HG02571 (cell line): ENCODE measurements around the gene EYA2.
"Not testable (repeated sequence)": the region's sequence is repeated elsewhere in the genome, so short reads cannot be mapped to it uniquely, and the experiment has no call there.

Source experiments
- ATAC-seq: cut with Tn5 transposase; IDR thresholded peaks from one replicate; pipeline ENCODE4 v1.9.1; 2021; ENCODE audit warnings: mild to moderate bottlenecking, moderate library complexity; ENCODE audit not compliant: unreplicated experiment

The EYA2 gene

DNA sequence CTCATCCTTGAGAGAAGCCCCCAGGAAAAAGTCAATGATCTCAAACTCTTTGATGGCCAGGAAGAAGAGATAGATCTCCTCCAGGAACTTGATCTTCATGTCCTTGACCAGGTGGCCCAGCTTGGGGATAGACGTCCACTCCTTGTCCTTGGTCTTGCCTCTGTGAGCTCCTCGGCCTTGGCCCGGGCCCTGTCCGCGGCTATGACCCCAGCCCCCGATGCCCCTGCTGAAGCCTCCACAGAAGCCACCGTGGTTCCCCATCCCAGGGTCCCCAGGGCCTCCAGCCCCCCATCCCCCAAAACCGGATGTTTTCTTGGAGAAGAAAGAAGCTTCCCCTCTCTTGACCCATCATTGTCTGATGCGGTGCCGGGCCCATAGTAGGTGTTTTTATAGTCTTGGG, 266.8 kb downstream of the EYA2 start:
- no peak for ATAC-seq

DNA sequence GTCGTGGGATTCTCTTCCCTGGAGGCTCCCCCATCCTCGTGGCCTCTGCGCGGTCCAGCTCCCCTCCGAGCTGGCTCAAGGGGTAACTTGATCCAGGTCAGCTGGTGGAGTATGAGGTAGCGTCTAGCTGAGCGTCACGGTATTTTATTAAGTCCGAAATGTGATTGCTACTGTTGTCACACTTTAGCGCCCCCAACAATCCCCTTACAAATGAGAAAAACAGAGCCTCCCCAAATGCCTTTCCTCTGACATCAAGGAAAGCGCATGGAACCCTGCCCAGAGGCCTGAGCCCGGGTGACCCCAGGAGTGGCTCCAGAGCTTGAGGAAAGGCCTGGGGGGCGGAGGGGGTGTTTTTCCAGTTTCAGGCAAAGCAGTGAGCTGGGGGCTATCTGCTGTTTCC, 269.5 kb downstream of the EYA2 start:
- ATAC-seq = no peak

DNA sequence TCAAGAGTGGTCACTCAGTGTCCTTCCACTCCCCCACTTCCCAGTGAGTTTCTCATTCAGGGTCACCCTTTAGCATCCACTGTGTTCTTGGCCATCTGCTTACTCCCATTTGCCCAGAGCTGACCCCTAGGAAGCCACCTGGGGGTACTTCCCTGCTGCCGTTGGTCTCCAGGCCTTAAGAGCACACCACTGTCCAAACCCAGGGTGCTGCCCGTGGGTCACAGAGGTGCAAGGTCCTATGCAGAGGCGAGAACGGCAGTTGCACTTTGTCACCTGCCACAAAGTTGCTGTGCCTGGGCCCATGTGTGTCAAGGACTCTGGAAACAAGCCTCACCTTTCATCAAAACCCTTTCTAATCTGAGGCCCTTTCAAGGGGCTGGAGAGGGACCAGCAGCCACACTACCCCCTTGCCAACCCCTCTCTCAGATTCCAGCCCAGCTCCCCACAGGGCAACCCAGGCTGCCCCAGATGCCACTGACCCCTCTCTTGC, 270.8 kb downstream of the EYA2 start:
- no peak for ATAC-seq

DNA sequence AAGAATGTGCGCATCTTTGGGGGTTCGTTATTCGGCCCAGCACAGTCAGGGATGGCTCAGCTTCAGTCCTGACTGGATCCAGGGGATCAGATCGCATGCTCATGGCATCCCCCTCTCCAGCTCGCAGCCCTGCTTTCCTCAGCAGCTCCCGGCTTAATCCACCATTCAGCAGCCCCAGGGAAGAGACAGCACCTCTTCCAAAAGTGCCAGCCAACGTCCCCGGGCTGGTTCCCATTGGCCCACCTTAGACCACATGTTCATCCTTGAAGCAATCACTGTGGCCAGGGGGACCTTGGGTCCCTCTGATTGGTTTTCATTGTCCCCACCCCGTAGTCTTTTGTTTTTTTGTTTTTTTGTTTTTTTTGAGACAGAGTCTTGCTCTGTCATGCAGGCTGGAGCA, 273.2 kb downstream of the EYA2 start:
- ATAC-seq = no peak

DNA sequence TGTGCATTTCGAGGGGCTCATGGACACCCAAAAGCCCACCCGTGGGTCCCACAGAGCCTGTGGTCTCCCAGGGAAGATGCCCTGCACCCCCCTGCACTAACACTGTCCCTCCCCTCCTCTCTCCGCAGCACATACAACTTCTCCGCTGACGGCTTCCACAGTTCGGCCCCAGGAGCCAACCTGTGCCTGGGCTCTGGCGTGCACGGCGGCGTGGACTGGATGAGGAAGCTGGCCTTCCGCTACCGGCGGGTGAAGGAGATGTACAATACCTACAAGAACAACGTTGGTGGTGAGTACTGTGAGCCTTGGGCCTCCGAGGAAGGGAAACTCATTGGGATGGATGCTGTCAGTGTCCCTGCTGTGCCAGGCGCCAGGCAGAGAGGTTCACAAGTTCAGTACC, 277.9 kb downstream of the EYA2 start:
- no peak for ATAC-seq

DNA sequence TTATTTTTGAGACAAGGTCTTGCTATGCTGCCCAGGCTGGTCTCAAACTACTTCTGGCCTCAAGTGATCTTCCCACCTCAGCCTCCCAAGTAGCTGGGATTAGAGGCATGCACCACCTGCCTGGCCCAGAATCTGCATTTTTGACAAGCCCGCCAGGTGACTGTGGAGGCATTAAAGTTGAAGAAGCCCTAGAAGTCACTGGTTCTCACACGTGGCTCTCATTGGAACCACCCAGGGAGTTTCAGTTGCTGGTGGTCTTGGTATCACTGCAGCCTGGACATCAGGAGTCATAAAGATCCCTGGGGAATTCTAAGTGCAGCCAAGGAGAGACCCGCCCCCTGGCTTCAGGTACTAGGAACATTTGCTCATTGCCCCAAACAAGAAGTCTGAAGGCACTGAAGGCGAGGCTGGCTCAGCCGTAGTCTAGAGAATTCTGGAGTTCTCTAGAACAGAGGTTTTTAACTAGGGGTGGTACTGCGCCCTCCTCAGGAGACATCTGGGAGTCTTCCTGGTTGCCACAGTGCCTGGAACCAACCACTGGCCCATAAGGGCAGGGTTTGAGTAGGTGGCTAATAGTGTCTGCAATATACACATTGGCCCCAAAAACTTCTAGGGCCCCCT, 279.1 kb downstream of the EYA2 start:
- ATAC-seq = no peak

DNA sequence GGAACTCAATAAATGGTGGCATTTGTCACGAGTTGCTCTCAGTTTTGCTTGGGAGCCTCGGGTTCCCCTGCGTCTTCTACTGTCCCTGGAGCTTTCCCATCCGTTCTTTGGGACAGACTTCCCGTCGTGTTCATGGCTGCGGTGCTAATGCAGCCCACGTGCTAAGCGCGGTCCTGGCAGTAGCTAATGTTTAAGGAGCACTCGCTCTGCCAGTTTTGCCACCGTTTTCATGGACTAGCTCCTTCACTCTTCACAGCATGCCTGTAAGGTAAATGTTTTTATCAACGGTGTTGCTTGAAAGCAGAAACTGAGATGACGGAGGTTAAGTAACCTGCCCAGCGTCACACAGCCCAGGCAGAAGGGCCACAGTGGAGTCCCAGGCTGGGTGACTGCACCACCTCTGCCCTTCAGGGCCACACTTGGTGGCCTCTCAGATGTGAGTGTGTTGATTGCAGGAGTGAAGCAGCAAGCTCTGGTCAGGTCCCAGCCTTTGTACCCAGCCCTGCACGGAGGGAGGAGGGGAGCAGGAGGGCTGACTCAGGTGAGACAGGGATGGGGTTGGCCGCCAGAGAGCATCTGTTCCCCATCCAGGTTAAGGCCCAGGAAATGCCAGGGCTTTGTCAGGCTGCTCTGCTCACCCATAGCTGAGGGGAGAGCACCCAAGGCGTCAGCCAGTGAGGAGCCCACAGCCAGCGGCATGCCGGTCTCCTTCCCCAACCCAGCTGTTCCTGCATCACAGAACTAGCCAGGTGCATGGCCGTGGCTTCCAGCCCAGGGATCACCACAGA, 280.0 kb downstream of the EYA2 start:
- ATAC-seq = no peak

DNA sequence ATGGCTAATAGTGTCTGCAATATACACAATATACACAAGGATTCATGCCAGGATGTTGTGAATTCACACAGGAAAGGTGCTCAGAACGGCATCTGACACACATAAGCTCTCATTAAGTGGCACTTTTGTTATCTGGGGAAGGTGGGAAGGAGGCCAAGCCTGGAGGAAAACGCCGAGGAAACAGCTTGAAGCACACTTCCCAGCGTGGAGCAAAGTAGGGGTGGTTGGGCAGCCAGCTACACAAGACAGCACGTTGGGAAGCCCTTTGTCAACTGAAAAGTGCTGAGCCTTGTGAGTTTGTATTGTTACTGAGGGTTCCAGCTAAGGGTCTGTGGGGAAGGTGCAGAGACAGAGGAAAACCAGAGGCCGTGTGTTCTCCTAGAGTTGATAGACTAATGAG, 280.9 kb downstream of the EYA2 start:
- no peak for ATAC-seq

DNA sequence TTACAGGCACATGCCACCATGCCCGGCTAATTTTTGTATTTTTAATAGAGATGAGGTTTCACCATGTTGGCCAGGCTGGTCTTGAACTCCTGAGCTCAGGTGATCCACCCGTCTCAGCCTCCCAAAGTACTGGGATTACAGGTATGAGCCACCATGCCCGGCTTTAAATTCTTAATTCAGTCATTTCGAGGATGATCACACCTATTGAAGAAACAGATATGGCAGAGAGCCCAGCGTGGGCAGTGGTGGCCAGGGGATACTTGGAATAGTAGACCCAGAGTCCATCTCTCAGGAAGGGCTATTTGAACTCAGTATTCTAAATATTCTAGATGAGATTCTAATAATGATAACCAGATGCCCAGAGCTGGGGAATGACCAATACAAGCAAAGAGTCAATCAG, 281.6 kb downstream of the EYA2 start:
- ATAC-seq = not testable (repeated sequence)

DNA sequence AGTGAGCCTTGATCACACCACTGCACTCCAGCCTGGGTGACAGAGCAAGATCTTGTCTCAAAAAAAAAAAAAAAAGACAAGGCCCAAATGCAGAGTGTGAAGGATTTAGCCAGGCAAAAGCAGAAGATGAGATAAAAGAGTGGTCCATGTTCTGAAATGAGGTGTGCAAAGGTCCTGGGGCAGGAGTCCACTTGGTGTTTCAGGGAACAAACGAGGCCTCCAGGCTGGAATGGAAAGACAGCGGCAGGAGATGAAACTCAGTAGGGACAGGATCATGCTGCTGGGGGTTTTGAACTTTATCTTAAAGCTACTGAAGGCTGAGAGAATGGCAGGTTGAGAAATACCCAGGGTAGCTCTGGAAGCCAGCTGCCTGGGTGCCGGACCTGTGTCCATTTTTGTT, 283.6 kb downstream of the EYA2 start:
- ATAC-seq = no peak

DNA sequence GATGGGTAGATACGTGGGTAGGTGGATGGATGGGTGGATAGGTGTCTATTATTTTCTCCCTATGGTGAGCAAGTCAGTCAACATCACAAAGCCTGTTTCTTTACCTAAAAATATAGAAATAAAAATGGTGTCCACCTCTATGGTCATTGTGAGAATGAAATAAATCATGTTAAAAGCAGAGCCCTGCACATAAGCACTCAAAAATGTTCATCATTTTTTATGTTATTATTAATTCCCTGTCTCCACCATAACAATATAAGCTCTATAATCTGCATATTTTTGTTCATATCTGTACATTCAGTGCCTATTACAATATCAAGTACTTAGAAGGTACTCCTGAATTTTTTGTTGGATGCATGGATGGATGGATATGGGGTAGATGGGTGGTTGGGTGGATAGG, 284.2 kb downstream of the EYA2 start:
- ATAC-seq = no peak

DNA sequence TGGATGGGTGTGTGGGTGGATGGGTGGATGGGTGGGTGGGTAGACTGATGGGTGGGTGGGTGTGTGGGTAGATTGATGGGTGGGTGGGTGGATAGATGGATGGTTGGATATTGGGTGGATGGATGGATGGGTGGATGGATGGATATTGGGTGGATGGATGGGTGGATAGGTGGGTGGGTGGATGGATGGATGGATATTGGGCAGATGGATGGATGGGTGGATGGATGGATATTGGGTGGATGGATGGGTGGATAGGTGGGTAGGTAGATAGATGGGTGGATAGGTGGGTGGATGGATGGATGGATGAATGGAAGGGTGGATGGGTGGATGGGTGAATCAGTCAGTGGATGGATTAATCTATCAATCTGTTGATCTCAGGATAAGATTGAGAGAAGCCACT, 284.6 kb downstream of the EYA2 start:
- no peak for ATAC-seq

DNA sequence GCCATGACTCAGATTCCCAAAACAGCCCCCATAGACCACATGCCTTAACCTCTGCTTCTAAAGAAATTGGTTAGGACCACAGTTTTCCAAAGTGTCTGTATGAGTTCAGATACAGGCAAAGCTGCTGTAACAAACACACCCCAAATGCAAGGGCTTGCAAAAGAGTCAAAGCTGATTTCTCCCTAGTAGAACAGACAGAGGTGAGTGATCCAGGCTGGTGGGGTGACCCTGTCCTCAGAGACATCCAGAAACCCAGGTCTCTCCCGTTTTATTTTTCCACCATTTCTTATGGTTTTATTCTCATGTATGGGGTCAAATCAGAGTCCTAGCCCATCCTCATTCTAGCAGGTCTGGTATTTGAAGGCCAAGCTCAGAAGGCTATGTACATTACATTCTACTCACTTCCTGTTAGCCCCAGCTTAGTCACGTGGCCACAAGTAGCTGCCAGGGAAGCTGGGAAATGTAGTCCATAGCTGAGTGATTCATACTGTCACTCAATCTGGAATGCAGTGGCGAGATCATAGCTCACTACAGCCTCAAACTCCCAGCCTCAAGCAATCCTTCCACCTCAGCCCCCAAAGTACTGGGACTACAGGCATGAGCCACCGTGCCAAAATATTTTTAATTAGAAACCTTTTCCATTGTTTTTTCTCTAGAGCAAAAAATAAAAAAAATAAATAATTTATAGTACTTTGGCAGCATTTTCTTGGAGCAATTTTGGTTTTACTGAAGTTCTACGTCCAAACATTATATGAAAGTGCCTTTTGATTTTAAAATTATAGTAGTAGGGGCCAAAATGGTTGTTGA, 286.6 kb downstream of the EYA2 start:
- no peak for ATAC-seq

DNA sequence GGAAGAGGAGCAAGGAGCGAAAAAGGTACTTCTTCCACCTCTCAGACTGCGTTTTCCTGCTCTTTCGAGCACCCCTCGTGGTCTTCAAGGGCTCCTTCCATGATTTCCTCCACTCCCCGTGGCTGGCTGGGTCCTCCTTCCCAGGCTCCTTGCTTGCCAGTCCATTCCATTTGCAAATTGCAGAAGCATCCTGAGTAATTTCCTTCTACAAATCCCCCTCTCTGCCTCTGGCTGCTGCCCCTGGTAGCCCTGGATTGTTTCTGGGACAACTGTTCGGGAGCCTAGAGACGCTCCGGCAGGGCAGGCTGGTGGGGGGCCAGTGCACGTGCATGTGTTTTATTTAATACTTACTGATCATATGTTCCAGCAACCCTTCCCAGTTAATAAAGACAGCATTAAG, 288.7 kb downstream of the EYA2 start:
- no peak for ATAC-seq

DNA sequence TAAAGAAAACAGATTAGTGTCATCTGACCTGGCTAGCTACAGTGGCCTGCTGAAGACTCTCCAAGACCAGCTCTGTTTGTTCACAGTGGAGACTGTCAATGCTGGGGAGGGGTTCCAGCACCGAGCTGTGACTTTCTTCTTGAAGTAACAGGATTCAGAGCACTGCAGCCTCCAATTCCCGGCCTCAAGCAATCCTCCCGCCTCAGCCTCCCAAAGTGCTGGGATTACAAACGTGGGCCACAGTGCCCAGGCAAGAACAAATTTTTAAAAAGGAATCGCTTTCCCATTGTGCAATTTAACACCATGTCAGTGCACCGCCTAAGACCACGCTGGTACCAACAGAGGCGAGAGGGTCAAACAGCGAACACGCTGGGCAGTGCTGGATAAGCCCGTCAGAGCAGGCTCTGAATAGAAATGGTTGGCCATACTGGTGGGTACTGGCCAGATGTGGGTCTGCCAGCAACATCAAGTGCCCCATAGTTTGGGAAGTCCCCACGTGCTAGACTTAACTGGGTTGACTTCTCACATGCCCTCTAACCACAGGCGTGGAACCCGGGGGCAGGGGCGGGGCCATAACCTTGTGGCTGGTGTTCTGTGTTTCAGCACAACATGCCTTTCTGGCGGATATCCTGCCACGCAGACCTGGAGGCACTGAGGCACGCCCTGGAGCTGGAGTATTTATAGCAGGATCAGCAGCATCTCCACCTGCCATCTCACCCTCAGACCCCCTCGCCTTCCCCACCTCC, 293.0 kb downstream of the EYA2 start:
- ATAC-seq = no peak

DNA sequence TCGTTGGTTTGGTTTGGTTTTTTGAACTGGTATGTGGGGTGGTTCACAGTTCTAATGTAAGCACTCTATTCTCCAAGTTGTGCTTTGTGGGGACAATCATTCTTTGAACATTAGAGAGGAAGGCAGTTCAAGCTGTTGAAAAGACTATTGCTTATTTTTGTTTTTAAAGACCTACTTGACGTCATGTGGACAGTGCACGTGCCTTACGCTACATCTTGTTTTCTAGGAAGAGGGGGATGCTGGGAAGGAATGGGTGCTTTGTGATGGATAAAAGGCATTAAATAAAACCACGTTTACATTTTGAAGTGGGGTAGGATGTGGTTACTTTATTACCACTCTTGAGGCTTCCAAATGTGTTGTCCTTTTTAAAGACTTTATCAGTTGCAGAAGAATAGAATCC, 293.9 kb downstream of the EYA2 start:
- ATAC-seq = no peak

DNA sequence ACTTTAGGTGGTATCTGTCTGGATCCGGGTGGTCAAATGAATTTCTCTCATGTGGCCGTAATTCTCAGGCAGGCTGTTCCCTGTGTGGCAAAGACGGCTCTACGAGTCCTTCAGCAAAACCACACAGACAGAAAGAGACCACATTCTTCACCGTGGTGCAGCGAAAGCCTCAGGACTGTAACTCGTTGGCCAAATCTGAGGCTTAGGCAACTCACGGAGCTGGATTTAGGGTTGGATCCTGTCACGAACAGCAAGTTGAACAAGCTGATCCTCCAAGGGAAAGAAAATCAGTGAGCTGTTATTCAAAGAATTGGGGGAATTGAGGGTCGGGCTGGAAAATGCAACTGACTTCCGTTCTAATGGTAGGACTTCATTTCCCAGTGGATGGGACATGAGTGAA, 294.4 kb downstream of the EYA2 start:
- no peak for ATAC-seq

DNA sequence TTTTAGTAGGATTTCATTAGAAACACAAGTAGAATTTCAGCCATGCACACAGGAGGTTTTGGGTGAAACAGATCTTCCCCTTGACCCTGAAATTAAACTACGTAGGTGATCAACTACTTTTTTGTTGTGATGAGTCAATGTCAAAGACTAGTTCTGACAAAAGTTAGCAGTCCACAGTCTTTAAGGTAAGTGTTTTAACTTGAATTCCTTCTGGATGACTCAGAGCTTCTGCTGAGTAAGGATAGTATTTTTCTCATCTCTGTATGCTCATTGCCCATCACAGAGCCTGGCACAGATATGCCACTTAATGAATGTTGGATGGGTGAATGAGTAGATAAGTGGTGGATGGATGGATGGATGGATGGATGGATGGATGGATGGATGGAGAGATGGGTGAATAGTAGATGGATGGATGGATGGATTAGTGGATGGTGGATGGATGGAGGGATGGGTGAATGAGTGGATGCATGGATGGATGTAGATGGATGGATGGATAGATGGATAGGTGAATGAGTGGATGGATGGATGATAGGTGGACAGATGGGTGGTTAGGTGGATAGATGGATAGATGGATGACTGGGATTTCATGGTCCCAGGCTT, 296.5 kb downstream of the EYA2 start:
- no peak for ATAC-seq

DNA sequence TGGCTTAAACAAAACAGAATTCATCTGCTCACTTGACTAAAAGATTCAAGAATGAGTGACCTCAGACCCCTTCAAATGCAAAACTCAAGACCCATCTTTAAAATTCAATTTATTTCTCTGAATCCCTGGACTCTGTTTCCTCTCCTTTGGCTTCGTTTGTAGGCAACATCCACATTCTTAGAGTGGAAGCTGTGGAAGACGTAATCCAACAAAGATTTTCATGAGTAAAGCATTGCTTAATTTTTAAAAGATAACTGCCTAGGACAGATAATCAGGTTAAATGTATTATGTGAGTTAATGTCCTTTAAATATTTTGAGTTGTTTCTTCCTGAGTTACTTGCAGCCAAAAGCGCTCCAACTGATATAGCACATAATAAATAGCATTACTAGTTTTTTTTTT, 297.3 kb downstream of the EYA2 start:
- no peak for ATAC-seq

DNA sequence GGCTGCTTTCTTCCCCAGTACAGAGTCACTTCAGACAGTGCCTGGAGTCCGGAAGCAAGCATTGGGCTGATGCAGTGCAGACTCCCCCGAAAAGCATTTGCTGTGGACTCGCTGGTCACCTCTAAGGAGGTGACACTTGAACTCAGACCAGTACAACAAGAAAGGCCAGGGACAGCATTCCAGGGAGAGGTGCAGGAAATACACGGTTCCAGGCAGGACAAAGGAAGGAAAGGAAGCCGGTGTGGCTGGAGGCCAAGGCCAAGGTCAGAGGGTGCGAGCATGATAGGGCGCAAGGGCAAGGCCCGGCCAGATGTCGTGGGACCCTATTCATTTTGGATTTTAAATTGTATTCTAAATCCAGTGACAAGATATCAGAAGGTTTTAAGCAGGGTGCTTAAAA, 300.9 kb downstream of the EYA2 start:
- no peak for ATAC-seq
